Motor neuron (in vitro differentiated cells): ENCODE results near the gene CLEC16A. TPM values are rescaled to one million over a fixed set of nuclear protein-coding genes. Genes with fewer than 3 reads are reported as not detected.

Experiments
- ATAC-seq, 8 experiments: fragments of 200-7000 bp; cut with Tn5 transposase; replicated peaks in 6 of 8; 2 replicates each; pipeline ENCODE4 v1.8.0; 2021; ENCODE audit warnings: mild to moderate bottlenecking in 8 of 8, moderate library complexity in 8 of 8
- H3K27ac ChIP-seq, 2 donors: fragments of 250-450 bp; sonication (Bioruptor Pico); 2 replicates each; pipeline ENCODE4 v1.9.0; 2021; ENCODE audit warnings: antibody characterized with exemption in 2 of 2, mild to moderate bottlenecking in 2 of 2, moderate library complexity in 1 of 2
- H3K4me1 ChIP-seq, 2 donors: fragments of 250-450 bp; sonication (Bioruptor Pico); replicated peaks in 1 of 2; 2 replicates each; pipeline ENCODE4 v1.6.1; 2021; ENCODE audit warnings: antibody characterized with exemption in 2 of 2, mild to moderate bottlenecking in 2 of 2, moderate library complexity in 1 of 2
- H3K4me3 ChIP-seq, 5 donors: fragments of 250-450 bp; sonication (Bioruptor Pico); 2 replicates each; pipeline ENCODE4 v1.9.0; 2021; ENCODE audit warnings: antibody characterized with exemption in 5 of 5, mild to moderate bottlenecking in 5 of 5, moderate library complexity in 4 of 5
- whole genome bisulfite sequencing, 10 experiments: fragments of 450-650 bp; shearing (Covaris generic); methylation state at CpG; one replicate each; pipeline ENCODE4 v1.0.0; 2022; 5-methylcytosine and 5-hydroxymethylcytosine counted together
- in situ Hi-C, 9 experiments: fragments of 400-800 bp; cut with MboI; loops; one replicate each; pipeline ENCODE4 v1.15.0; 2021; ENCODE audit warnings: low sequenced_read_pairs in 9 of 9, low pct_unique_long_range_greater_than_20kb in 2 of 9; ENCODE audit not compliant: unreplicated experiment in 9 of 9
- total RNA-seq, 8 experiments: library from RNA; unstranded; fragments of 300-600 nt; gene quantifications; 2 replicates each; pipeline versions ENCODE4 v1.2.3 to v1.2.4, GENCODE V29; 2022

CLEC16A gene
- total RNA-seq, 8 experiments from 2014 or later: 13.4 to 75.0 (median 17.2) TPM

GRCh38 chr16:10947211-10947787, 2.9 kb downstream of the CLEC16A start:
- no peak for ATAC-seq

DNA sequence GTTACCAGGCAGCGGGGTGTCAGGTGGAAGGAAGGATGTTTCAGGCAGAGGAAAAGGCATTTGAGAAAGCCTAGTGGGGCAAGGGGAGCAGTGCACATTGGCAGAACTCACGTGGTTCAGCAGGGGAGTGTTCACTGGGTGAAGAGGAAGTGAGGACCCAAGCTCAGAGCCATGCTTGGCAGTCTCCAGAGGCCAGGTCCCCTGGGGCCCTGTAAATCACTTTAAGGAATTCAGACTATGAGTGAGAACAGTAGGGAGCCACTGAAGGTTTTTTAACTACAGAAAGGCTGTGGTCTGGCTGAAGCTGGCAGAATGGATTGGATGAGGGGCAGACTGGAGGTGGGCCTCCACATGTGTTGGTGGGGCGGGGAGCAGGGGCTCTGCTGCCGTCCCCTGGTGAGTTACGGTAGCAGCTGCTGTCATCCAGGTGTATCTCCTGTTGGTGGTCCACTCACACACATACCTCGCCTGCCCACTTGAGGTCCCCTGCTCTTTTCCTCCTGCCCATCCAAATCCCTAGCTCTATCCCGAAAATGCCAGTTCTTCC, 5.1 kb downstream of the CLEC16A start:
- ATAC-seq: peak in 1 of 8 experiments; percentile 7
- peaks cover 8 to 15% of the 10 kb centered on the region in 2 donors for H3K4me1 ChIP-seq
- 56 to 67% (median 58%) methylated on average over 1 to 2 of the region's 7 CpGs; no CpG with 5 or more reads in 7 of the 10 experiments for WGBS, 10 experiments
- in situ Hi-C loops: no loop called here
- no peak overlapping the region for H3K27ac ChIP-seq
- H3K4me3 ChIP-seq: no peak overlapping the region

More at GRCh38 chr16:10947211-10947787, 2.9 kb downstream of the CLEC16A start:
- WGBS, 10 experiments: 74 to 100% (median 81%) methylated on average over 1 to 8 of the region's 10 CpGs; no CpG with 5 or more reads in 4 of the 10 experiments
- in situ Hi-C loops: no loop called here
- H3K27ac ChIP-seq: no peak overlapping the region
- peaks cover 8 to 15% of the 10 kb centered on the region in 2 donors for H3K4me1 ChIP-seq
- H3K4me3 ChIP-seq: no peak overlapping the region

DNA sequence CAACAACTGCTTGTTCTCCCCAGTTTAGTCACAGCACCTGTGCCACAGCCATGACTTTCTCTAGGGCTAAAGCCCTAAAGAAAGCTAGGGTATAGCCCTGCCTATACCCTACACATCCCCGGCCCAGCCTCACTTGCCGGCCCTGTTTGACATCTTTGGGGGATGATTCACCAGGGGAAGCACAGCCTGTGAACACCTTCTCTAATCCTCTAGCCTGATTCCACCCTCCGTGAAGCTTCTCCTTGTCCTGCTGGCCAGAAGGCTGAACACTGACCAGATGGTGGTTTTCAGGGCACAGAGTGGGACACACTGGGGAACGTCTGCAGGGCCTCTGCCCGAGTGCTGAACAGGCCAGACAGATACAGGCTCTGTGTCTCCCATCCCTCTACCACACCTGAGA, 6.0 kb downstream of the CLEC16A start:
- 0 to 72% (median 70%) methylated on average over 1 to 3 of the region's 5 CpGs; no CpG with 5 or more reads in 3 of the 10 experiments for WGBS, 10 experiments
- peak in 2 of 8 experiments; percentile 5 to 13 for ATAC-seq
- H3K4me3 ChIP-seq: no peak overlapping the region
- in situ Hi-C loops: loop anchor here (25.0 kb wide), 8 partner anchors 162 to 862 kb away; partner anchors contain the start of genes PRM3 (in 5 of the 9), SOCS1 (in 5 of the 9), TNP2 (in 5 of the 9) and RMI2 (in 1 of the 9)
- peaks cover 5 to 13% of the 10 kb centered on the region in 2 donors for H3K4me1 ChIP-seq
- H3K27ac ChIP-seq: no peak overlapping the region

GRCh38 chr16:10951026-10951425, 6.7 kb downstream of the CLEC16A start:
- no peak overlapping the region for H3K27ac ChIP-seq
- H3K4me3 ChIP-seq: no peak overlapping the region
- ATAC-seq: peak in 1 of 8 experiments; percentile 10
- in situ Hi-C loops: loop anchor here (25.0 kb wide), 8 partner anchors 161 to 861 kb away; partner anchors contain the start of genes PRM3 (in 5 of the 9), SOCS1 (in 5 of the 9), TNP2 (in 5 of the 9) and RMI2 (in 1 of the 9)
- H3K4me1 ChIP-seq: peaks cover 0 to 6% of the 10 kb centered on the region in 2 donors
- 33 to 100% (median 67%) methylated on average over 1 to 4 of the region's 4 CpGs for WGBS, 10 experiments

GRCh38 chr16:10954903-10955302, 10.5 kb downstream of the CLEC16A start:
- Histone ChIP-seq H3K4me3 (no peak overlapping the region), H3K27ac (no peak overlapping the region), H3K4me1 (no peaks in the 10 kb centered on the region)
- WGBS, 10 experiments: 74 to 100% (median 100%) methylated on average over 1 to 4 of the region's 7 CpGs; no CpG with 5 or more reads in 2 of the 10 experiments
- no peak for ATAC-seq
- in situ Hi-C loops: loop anchor here (25.0 kb wide), 8 partner anchors 157 to 857 kb away; partner anchors contain the start of genes PRM3 (in 5 of the 9), SOCS1 (in 5 of the 9), TNP2 (in 5 of the 9) and RMI2 (in 1 of the 9)

DNA sequence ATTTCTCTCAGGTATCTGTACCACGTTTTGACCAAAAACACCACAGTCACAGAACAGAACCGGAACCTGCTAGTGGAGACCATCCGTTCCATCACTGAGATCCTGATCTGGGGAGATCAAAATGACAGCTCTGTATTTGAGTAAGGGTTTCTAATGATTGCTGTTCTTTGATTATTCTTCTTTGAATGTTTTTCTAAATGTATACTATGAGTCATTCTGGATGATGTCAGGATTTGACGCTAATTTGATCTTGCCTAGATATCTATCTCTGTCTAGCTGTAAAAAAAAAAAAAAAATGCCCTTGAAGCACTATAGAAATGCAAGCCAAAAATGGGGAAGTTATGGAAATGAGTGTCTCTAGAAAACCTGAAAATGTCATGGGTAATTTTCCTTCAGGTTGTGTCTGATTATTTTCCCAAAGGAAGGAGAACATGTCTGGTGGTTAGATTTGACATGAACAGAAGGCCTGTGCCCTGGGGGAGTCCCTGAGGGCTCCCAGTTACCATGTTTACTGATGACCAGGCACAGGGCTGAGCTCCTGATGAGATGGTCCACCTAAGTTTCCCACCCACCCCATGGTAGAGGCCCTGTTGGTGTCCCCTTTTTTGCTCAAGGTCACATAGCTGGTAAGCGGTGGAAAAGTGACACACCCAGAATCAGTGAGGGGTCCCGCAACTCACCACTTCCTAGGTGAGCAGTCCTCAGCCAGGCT, 13.6 kb downstream of the CLEC16A start:
- H3K27ac ChIP-seq: no peak overlapping the region
- WGBS, 10 experiments: 67 to 96% (median 81%) methylated on average over 1 to 6 of the region's 6 CpGs
- H3K4me3 ChIP-seq: no peak overlapping the region
- H3K4me1 ChIP-seq: no peaks in the 10 kb centered on the region
- in situ Hi-C loops: loop anchor here (25.0 kb wide), 8 partner anchors 154 to 854 kb away; partner anchors contain the start of genes PRM3 (in 5 of the 9), SOCS1 (in 5 of the 9), TNP2 (in 5 of the 9) and RMI2 (in 1 of the 9)
- ATAC-seq: peak in 7 of 8 experiments; percentile 33 to 73 (median 57)

GRCh38 chr16:10959161-10959560, 14.8 kb downstream of the CLEC16A start:
- peaks cover under 1 to 1% of the 10 kb centered on the region in 2 donors for H3K4me1 ChIP-seq
- H3K4me3 ChIP-seq: no peak overlapping the region
- ATAC-seq: no peak
- in situ Hi-C loops: loop anchor here (25.0 kb wide), 8 partner anchors 153 to 853 kb away; partner anchors contain the start of genes PRM3 (in 5 of the 9), SOCS1 (in 5 of the 9), TNP2 (in 5 of the 9) and RMI2 (in 1 of the 9)
- H3K27ac ChIP-seq: no peak overlapping the region
- 75 to 100% (median 97%) methylated on average over 1 to 5 of the region's 5 CpGs for WGBS, 10 experiments

- Histone ChIP-seq H3K4me3 (no peak overlapping the region), H3K4me1 (peaks cover 3 to 4% of the 10 kb centered on the region in 2 donors), H3K27ac (no peak overlapping the region)
- in situ Hi-C loops: loop anchor here (10.0 to 25.0 kb wide), 10 partner anchors 151 to 851 kb away; partner anchors contain the start of genes SOCS1 (in 9 of the 9), PRM3 (in 5 of the 9), TNP2 (in 5 of the 9) and RMI2 (in 1 of the 9)
- peak in 3 of 8 experiments; percentile 30 to 69 (median 52) for ATAC-seq
- WGBS, 10 experiments: 0 to 90% (median 64%) methylated on average over 1 to 5 of the region's 7 CpGs; no CpG with 5 or more reads in 3 of the 10 experiments
Observed at GRCh38 chr16:10961231-10961630, 16.9 kb downstream of the CLEC16A start.

GRCh38 chr16:10964039-10964890, 19.9 kb downstream of the CLEC16A start:
- H3K4me3 ChIP-seq: no peak overlapping the region
- peak; percentile 92 to 99 (median 96) for ATAC-seq
- WGBS, 10 experiments: 0 to 100% (median 39%) methylated on average over 1 to 11 of the region's 20 CpGs; no CpG with 5 or more reads in 3 of the 10 experiments
- in situ Hi-C loops: loop anchor here (10.0 to 25.0 kb wide), 10 partner anchors 148 to 848 kb away; partner anchors contain the start of genes SOCS1 (in 9 of the 9), PRM3 (in 5 of the 9), TNP2 (in 5 of the 9) and RMI2 (in 1 of the 9)
- no peak overlapping the region for H3K27ac ChIP-seq
- H3K4me1 ChIP-seq: peaks cover 3 to 4% of the 10 kb centered on the region in 2 donors

- 44 to 100% (median 90%) methylated on average over 1 to 8 of the region's 8 CpGs; no CpG with 5 or more reads in 1 of the 10 experiments for WGBS, 10 experiments
- in situ Hi-C loops: loop anchor here (10.0 to 25.0 kb wide), 10 partner anchors 147 to 847 kb away; partner anchors contain the start of genes SOCS1 (in 9 of the 9), PRM3 (in 5 of the 9), TNP2 (in 5 of the 9) and RMI2 (in 1 of the 9)
Observed at GRCh38 chr16:10964891-10965326, 20.5 kb downstream of the CLEC16A start.

GRCh38 chr16:10965440-10966061, 21.2 kb downstream of the CLEC16A start:
- peaks cover 3 to 4% of the 10 kb centered on the region in 2 donors for H3K4me1 ChIP-seq
- WGBS, 10 experiments: 20 to 100% (median 84%) methylated on average over 1 to 5 of the region's 6 CpGs; no CpG with 5 or more reads in 2 of the 10 experiments
- no peak overlapping the region for H3K4me3 ChIP-seq
- in situ Hi-C loops: loop anchor here (10.0 to 25.0 kb wide), 10 partner anchors 147 to 847 kb away; partner anchors contain the start of genes SOCS1 (in 9 of the 9), PRM3 (in 5 of the 9), TNP2 (in 5 of the 9) and RMI2 (in 1 of the 9)
- H3K27ac ChIP-seq: no peak overlapping the region
- ATAC-seq: no peak

More at GRCh38 chr16:10964891-10965326, 20.5 kb downstream of the CLEC16A start:
- Histone ChIP-seq H3K4me1 (peaks cover 3 to 4% of the 10 kb centered on the region in 2 donors), H3K27ac (no peak overlapping the region), H3K4me3 (no peak overlapping the region)
- ATAC-seq: no peak
